Ovary (tissue), 9 donors: ENCODE results near the gene UBIAD1. TPM values are rescaled to one million over a fixed set of nuclear protein-coding genes. Genes with fewer than 3 reads are reported as not detected.

ENCODE experiments used
- DNase-seq, 5 donors: peaks; one replicate each; pipeline ENCODE4 v3.0.0-alpha.2; 2019 to 2020
- H3K27ac ChIP-seq, 2 donors: fragments of 200-600 bp; one replicate each; pipeline versions ENCODE4 v1.5.1 to v1.8.0; 2019 to 2022
- H3K27me3 ChIP-seq: fragments of 200-600 bp; one replicate; pipeline ENCODE4 v1.8.0; 2022
- H3K36me3 ChIP-seq: fragments of 200-600 bp; sonication (generic); one replicate; pipeline ENCODE4 v1.5.1; 2019
- H3K4me1 ChIP-seq: one replicate; pipeline ENCODE4 v1.8.1; 2013; ENCODE audit warnings: mild to moderate bottlenecking, moderate library complexity; ENCODE audit not compliant: insufficient read depth
- H3K4me3 ChIP-seq: fragments of 200-600 bp; sonication (generic); one replicate; pipeline ENCODE4 v1.5.1; 2017
- H3K9me3 ChIP-seq, 2 donors: fragments of 200-600 bp in 1 of 2; sonication (generic) in 1 of 2; one replicate each; pipeline versions ENCODE4 v1.5.1 to v1.8.1; 2013 to 2019; ENCODE audit warnings: mild to moderate bottlenecking in 1 of 2, moderate library complexity in 1 of 2
- CTCF ChIP-seq, 3 donors: fragments of 450-650 bp in 2 of 3; fragments of 200-600 bp in 1 of 3; IDR thresholded peaks; one replicate each; pipeline versions ENCODE4 v1.5.1 to v1.8.0; 2016 to 2022; ENCODE audit warnings: antibody characterized with exemption in 3 of 3, mild to moderate bottlenecking in 1 of 3
- EP300 ChIP-seq: sonication (generic); formaldehyde crosslinking; IDR thresholded peaks from one replicate; pipeline ENCODE4 v1.6.1; 2017; ENCODE audit warnings: antibody characterized with exemption
- POLR2A ChIP-seq: fragments of 450-650 bp; IDR thresholded peaks from one replicate; pipeline ENCODE4 v1.6.1; 2017; ENCODE audit warnings: antibody characterized with exemption, mild to moderate bottlenecking, moderate library complexity
- WGBS, 3 donors: extraction: QIAGEN DNeasy Blood & Tissue Kit in 1 of 3; methylation state at CpG; one replicate each; pipeline versions ENCODE4 v1.1.5 to v1.1.7; 2013 to 2017; 5-methylcytosine and 5-hydroxymethylcytosine counted together
- intact Hi-C, 4 donors: fragments of 100-400 bp; cut with DNase I; formaldehyde crosslinking; loops; one replicate each; pipeline versions ENCODE4 v1.11.0 to v1.15.1; 2022 to 2023
- polyA plus RNA-seq, 2 donors: library from polyadenylated mRNA; stranded (reverse); fragments of 200-250 nt in 1 of 2; fragments of 350-450 nt in 1 of 2; fragmentation: Illumina TruSeq in 1 of 2; extraction: RNeasy Lipid Tissue Mini Kit (QIAGEN cat#74804) in 1 of 2; gene quantifications; one replicate each; pipeline ENCODE4 v1.2.3, GENCODE V29; 2013 to 2014
- total RNA-seq, 7 donors: library from RNA; depleted of rRNA in 2 of 7; stranded (reverse); fragments of >200 nt in 2 of 7; fragmentation: NEBNext Ultra II Directional in 3 of 7; extraction: Animal tissue kit (Norgen Biotek cat#: 25700) in 3 of 7; gene quantifications; one replicate each; pipeline versions ENCODE4 v1.1.0 to v1.2.4, GENCODE V29; 2016 to 2023
- donor health status: DM: no; HTN: no; CAD: no; lungs with moderate emphysema.
- donor health status: DM: no; HTN: no; CAD: no.
- donor health status: Bipolar disorder and iron deficiency.
- donor health status: DM: yes; HTN: yes; CAD: no.
- donor health status: DM: no; HTN: no; CAD: no.
- donor health status: DM: yes; HTN: yes; CAD: no.

Gene UBIAD1
- total and polyA plus RNA-seq, 9 donors, result 10.1 to 26.2 (median 19.0) TPM

GRCh38 chr1:11245904-11246719, 26.9 kb upstream of the UBIAD1 start:
- TF ChIP-seq CTCF (IDR thresholded peaks at IDR 0.05), result no peak
- no peak for TF ChIP-seq POLR2A
- no peak for TF ChIP-seq EP300
- Histone ChIP-seq H3K27ac (no peak overlapping the region), H3K36me3 (no peaks in the 10 kb centered on the region), H3K4me1 (no peaks in the 10 kb centered on the region), H3K9me3 (no peaks in the 10 kb centered on the region), H3K27me3 (no peaks in the 10 kb centered on the region), H3K4me3 (no peak overlapping the region)
- intact Hi-C loops, result no loop called here
- 85 to 90% (median 85%) methylated on average over 7 of the region's 7 CpGs for WGBS, 3 donors
- DNase-seq, result no peak

- DNase-seq, result no peak
- no peak for TF ChIP-seq EP300
- intact Hi-C loops, result no loop called here
- 90 to 95% (median 91%) methylated on average over 4 of the region's 4 CpGs for WGBS, 3 donors
- no peak overlapping the region for H3K27ac ChIP-seq
- H3K9me3 ChIP-seq, result no peaks in the 10 kb centered on the region
- no peaks in the 10 kb centered on the region for H3K27me3 ChIP-seq
- H3K36me3 ChIP-seq, result no peaks in the 10 kb centered on the region
- no peak overlapping the region for H3K4me3 ChIP-seq
- H3K4me1 ChIP-seq, result no peaks in the 10 kb centered on the region
These were observed 24.8 kb upstream of the UBIAD1 start for GRCh38 chr1:11248169-11248568.

GRCh38 chr1:11252538-11252937, 20.5 kb upstream of the UBIAD1 start:
- intact Hi-C loops, result no loop called here
- Histone ChIP-seq H3K9me3 (no peaks in the 10 kb centered on the region), H3K4me3 (no peak overlapping the region), H3K4me1 (no peaks in the 10 kb centered on the region), H3K27me3 (no peaks in the 10 kb centered on the region), H3K27ac (no peak overlapping the region), H3K36me3 (no peaks in the 10 kb centered on the region)
- 90 to 95% (median 94%) methylated on average over 8 of the region's 8 CpGs for WGBS, 3 donors
- DNase-seq, result no peak
- no peak for TF ChIP-seq CTCF (IDR thresholded peaks at IDR 0.05)
- no peak for TF ChIP-seq EP300
- TF ChIP-seq POLR2A, result no peak

GRCh38 chr1:11253226-11253625, 19.8 kb upstream of the UBIAD1 start:
- intact Hi-C loops, result no loop called here
- no peak for TF ChIP-seq EP300
- TF ChIP-seq CTCF (IDR thresholded peaks at IDR 0.05), result no peak
- no peak for TF ChIP-seq POLR2A
- Histone ChIP-seq H3K4me3 (no peak overlapping the region), H3K36me3 (no peaks in the 10 kb centered on the region), H3K9me3 (no peaks in the 10 kb centered on the region), H3K4me1 (no peaks in the 10 kb centered on the region), H3K27me3 (no peaks in the 10 kb centered on the region), H3K27ac (no peak overlapping the region)
- no peak for DNase-seq
- 81 to 88% (median 85%) methylated on average over 8 of the region's 8 CpGs for WGBS, 3 donors

- 89% methylated on average over 1 of the region's 1 CpG for WGBS, 3 donors
- no peaks in the 10 kb centered on the region for H3K36me3 ChIP-seq
- no peaks in the 10 kb centered on the region for H3K27me3 ChIP-seq
These were observed 16.7 kb upstream of the UBIAD1 start for GRCh38 chr1:11256299-11256698.

More at GRCh38 chr1:11256299-11256698, 16.7 kb upstream of the UBIAD1 start:
- TF ChIP-seq CTCF (IDR thresholded peaks at IDR 0.05) (no peak), POLR2A (no peak), EP300 (no peak)
- DNase-seq, result no peak
- no peak overlapping the region for H3K27ac ChIP-seq
- H3K4me1 ChIP-seq, result peaks cover 2% of the 10 kb centered on the region
- no peak overlapping the region for H3K4me3 ChIP-seq
- intact Hi-C loops, result no loop called here
- H3K9me3 ChIP-seq, result no peaks in the 10 kb centered on the region
